ENCODE results near the gene WDR7. TPM values are rescaled to one million over a fixed set of nuclear protein-coding genes. Genes with fewer than 3 reads are reported as not detected.

The WDR7 gene
- total and polyA plus RNA-seq, 2 experiments from 2014 or later = 7.0 to 14.8 TPM

GRCh38 chr18:57002627-57003026 is 351.5 kb downstream of the WDR7 start:
- Histone ChIP-seq H3K4me3 (no peak overlapping the region), H3K27me3 (ENCODE audit: insufficient read depth) (no peaks in the 10 kb centered on the region), H2AFZ (no peak overlapping the region), H3K79me2 (replicated peaks; ENCODE audit: insufficient read depth) (no peaks in the 10 kb centered on the region), H3K4me1 (ENCODE audit: insufficient read depth) (no peaks in the 10 kb centered on the region), H3K4me2 (no peak overlapping the region), H3F3A (replicated peaks; ENCODE audit: low read depth) (no peaks in the 10 kb centered on the region), H3K27ac (ENCODE audit: low read depth) (no peak overlapping the region), H4K20me1 (replicated peaks; ENCODE audit: insufficient read depth) (no peaks in the 10 kb centered on the region), H3K9me2 (ENCODE audit: insufficient read depth) (no peaks in the 10 kb centered on the region), H3K36me3 (ENCODE audit: insufficient read depth) (no peaks in the 10 kb centered on the region)
- Mint-ChIP-seq H3K9me3 (no peaks in the 10 kb centered on the region), H3K27ac (no peak overlapping the region), H3K27me3 (ENCODE audit: insufficient read depth, low read depth, poor library complexity) (no peaks in the 10 kb centered on the region), H3K36me3 (ENCODE audit: low read depth) (no peaks in the 10 kb centered on the region), H3K4me1 (no peaks in the 10 kb centered on the region; the same call in 2 of the 3 replicates), H3K4me3 (no peak overlapping the region)
- ATAC-seq = no peak
- TF ChIP-seq JUNB (IDR thresholded peaks at IDR 0.05; ENCODE audit: unreplicated experiment) (no peak), ETS1 (IDR thresholded peaks at IDR 0.05) (no peak), EZH2 (IDR thresholded peaks at IDR 0.05; ENCODE audit: low read depth, unreplicated experiment) (no peak), REST (IDR thresholded peaks at IDR 0.05; ENCODE audit: unreplicated experiment) (no peak), EZH2phosphoT487 (IDR thresholded peaks at IDR 0.05; ENCODE audit: unreplicated experiment) (no peak)
- no peak for DNase-seq (ENCODE audit: low spot score)

GRCh38 chr18:57003342-57003741 is 352.2 kb downstream of the WDR7 start:
- Mint-ChIP-seq H3K4me3 (no peak overlapping the region), H3K36me3 (ENCODE audit: low read depth) (no peaks in the 10 kb centered on the region), H3K9me3 (no peaks in the 10 kb centered on the region), H3K4me1 (peaks cover 7% of the 10 kb centered on the region), H3K27me3 (ENCODE audit: insufficient read depth, low read depth, poor library complexity) (peaks cover 2% of the 10 kb centered on the region), H3K27ac (no peak overlapping the region)
- Histone ChIP-seq H2AFZ (no peak overlapping the region), H3K9me2 (ENCODE audit: insufficient read depth) (no peaks in the 10 kb centered on the region), H3K4me3 (no peak overlapping the region), H3K79me2 (replicated peaks; ENCODE audit: insufficient read depth) (no peaks in the 10 kb centered on the region), H4K20me1 (replicated peaks; ENCODE audit: insufficient read depth) (no peaks in the 10 kb centered on the region), H3K27ac (ENCODE audit: low read depth) (no peak overlapping the region), H3K4me1 (ENCODE audit: insufficient read depth) (peaks cover 4% of the 10 kb centered on the region; the same call in 1 of the 2 replicates), H3F3A (replicated peaks; ENCODE audit: low read depth) (no peaks in the 10 kb centered on the region), H3K36me3 (ENCODE audit: insufficient read depth) (no peaks in the 10 kb centered on the region), H3K27me3 (ENCODE audit: insufficient read depth) (no peaks in the 10 kb centered on the region), H3K4me2 (no peak overlapping the region)
- DNase-seq (ENCODE audit: low spot score) = no peak
- ATAC-seq = no peak
- TF ChIP-seq NANOG (IDR thresholded peaks at IDR 0.05; ENCODE audit: borderline replicate concordance) (no peak), ZNF331 (CRISPR knock-in tag; IDR thresholded peaks at IDR 0.05; ENCODE audit: low read depth) (no peak), EZH2phosphoT487 (IDR thresholded peaks at IDR 0.05; ENCODE audit: unreplicated experiment) (no peak), ZNF462 (CRISPR knock-in tag; IDR thresholded peaks at IDR 0.05) (no peak), POLR2AphosphoS5 (IDR thresholded peaks at IDR 0.05; ENCODE audit: low read depth) (no peak), CTCF (conservative IDR thresholded peaks at IDR 0.05; ENCODE audit: low read depth in 2 of 2) (no peak), JUNB (IDR thresholded peaks at IDR 0.05; ENCODE audit: unreplicated experiment) (no peak)
